Activated CD8-positive, alpha-beta T cell treated with anti-CD3 and anti-CD28 coated beads for 36 hours (primary cell): Measurements from ENCODE around the gene CALY. TPM values are rescaled to one million over a fixed set of nuclear protein-coding genes. Genes with fewer than 3 reads are reported as not detected.
A peak's percentile ranks its signal among the peaks of the same experiment; 100 is the strongest.

Source experiments
- ATAC-seq: fragments of 200-7000 bp; cut with Tn5 transposase; one replicate; pipeline ENCODE4 v1.10.0; 2021; ENCODE audit warnings: mild to moderate bottlenecking, moderate library complexity
- CTCF ChIA-PET: fragments of 350-600 bp; sonication (Branson Sonifier 250); formaldehyde crosslinking; loops from one replicate; lab custom pipeline; 2021; ENCODE audit warnings: antibody characterized with exemption; lab: Charles Lee
- POLR2A ChIA-PET: fragments of 350-600 bp; sonication (Branson Sonifier 250); formaldehyde crosslinking; loops from one replicate; lab custom pipeline; 2021; ENCODE audit warnings: antibody characterized with exemption; lab: Charles Lee
- DNase-seq: peaks from one replicate; pipeline ENCODE4 v3.0.0-alpha.2; 2020
- H3K27ac Mint-ChIP-seq: one replicate; pipeline ENCODE4 v1.8.0; 2021; ENCODE audit warnings: mild to moderate bottlenecking, mixed read lengths
- H3K27me3 Mint-ChIP-seq: one replicate; pipeline ENCODE4 v1.8.0; 2021; ENCODE audit warnings: mixed read lengths
- H3K36me3 Mint-ChIP-seq: one replicate; pipeline ENCODE4 v1.8.0; 2021; ENCODE audit warnings: low read depth, mixed read lengths
- H3K4me1 Mint-ChIP-seq: one replicate; pipeline ENCODE4 v1.8.0; 2021; ENCODE audit warnings: low read depth, mixed read lengths
- H3K4me3 Mint-ChIP-seq: one replicate; pipeline ENCODE4 v1.8.0; 2021; ENCODE audit warnings: mild to moderate bottlenecking, moderate library complexity, mixed read lengths
- H3K9me3 Mint-ChIP-seq: one replicate; pipeline ENCODE4 v1.8.0; 2021; ENCODE audit warnings: mixed read lengths
- intact Hi-C: fragments of 100-400 bp; cut with micrococcal nuclease; formaldehyde crosslinking; loops from one replicate; pipeline ENCODE4 v1.10.0; 2022
- total RNA-seq, 2 experiments: library from RNA; stranded (reverse); gene quantifications; one replicate each; pipeline ENCODE4 v1.2.3, GENCODE V29; 2021
- TF ChIP-seq, protein P1 (sequence below): fragments of 200-600 bp; IDR thresholded peaks from one replicate; pipeline ENCODE4 v1.8.0; 2022; ENCODE audit warnings: antibody characterized with exemption, mild to moderate bottlenecking

The CALY gene
- total RNA-seq, 2 experiments from 2014 or later: not detected

- peak; percentile 31 for ATAC-seq
- peaks cover 22% of the 10 kb centered on the region for H3K27me3 Mint-ChIP-seq
- no peak for DNase-seq
- H3K4me3 Mint-ChIP-seq: peak overlapping the region; percentile 56
- intact Hi-C loops: no loop called here
- TF ChIP-seq, protein P1, sequence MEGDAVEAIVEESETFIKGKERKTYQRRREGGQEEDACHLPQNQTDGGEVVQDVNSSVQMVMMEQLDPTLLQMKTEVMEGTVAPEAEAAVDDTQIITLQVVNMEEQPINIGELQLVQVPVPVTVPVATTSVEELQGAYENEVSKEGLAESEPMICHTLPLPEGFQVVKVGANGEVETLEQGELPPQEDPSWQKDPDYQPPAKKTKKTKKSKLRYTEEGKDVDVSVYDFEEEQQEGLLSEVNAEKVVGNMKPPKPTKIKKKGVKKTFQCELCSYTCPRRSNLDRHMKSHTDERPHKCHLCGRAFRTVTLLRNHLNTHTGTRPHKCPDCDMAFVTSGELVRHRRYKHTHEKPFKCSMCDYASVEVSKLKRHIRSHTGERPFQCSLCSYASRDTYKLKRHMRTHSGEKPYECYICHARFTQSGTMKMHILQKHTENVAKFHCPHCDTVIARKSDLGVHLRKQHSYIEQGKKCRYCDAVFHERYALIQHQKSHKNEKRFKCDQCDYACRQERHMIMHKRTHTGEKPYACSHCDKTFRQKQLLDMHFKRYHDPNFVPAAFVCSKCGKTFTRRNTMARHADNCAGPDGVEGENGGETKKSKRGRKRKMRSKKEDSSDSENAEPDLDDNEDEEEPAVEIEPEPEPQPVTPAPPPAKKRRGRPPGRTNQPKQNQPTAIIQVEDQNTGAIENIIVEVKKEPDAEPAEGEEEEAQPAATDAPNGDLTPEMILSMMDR: no peak
- no peaks in the 10 kb centered on the region for H3K9me3 Mint-ChIP-seq
- ChIA-PET POLR2A (interaction anchor here (0.9 to 2.0 kb wide), 3 partner anchors 13 to 22 kb away, joined by 3 to 6 read pairs (median 3); partner anchors contain the start of gene PRAP1), CTCF (interaction anchor here (1.4 kb wide), 1 partner anchor 20 kb away, joined by 4 read pairs; no protein-coding TSS in a partner anchor)
- peaks cover 9% of the 10 kb centered on the region for H3K4me1 Mint-ChIP-seq
- no peaks in the 10 kb centered on the region for H3K36me3 Mint-ChIP-seq
- H3K27ac Mint-ChIP-seq: no peak overlapping the region
Observed at GRCh38 chr10:133334503-133335245, 2.0 kb downstream of the CALY start.

- TF ChIP-seq, protein P1: no peak
- peaks cover 14% of the 10 kb centered on the region for H3K4me1 Mint-ChIP-seq
- no peak for ATAC-seq
- H3K27ac Mint-ChIP-seq: no peak overlapping the region
- no peaks in the 10 kb centered on the region for H3K36me3 Mint-ChIP-seq
- H3K9me3 Mint-ChIP-seq: no peaks in the 10 kb centered on the region
- intact Hi-C loops: no loop called here
- POLR2A ChIA-PET: interaction anchor here (0.6 to 1.5 kb wide), 2 partner anchors 9 to 26 kb away, joined by 3 to 4 read pairs; no protein-coding TSS in a partner anchor
- no peak overlapping the region for H3K4me3 Mint-ChIP-seq
- CTCF ChIA-PET: interaction anchor here (1.1 kb wide), 1 partner anchor 14 kb away, joined by 3 read pairs; no protein-coding TSS in a partner anchor
- H3K27me3 Mint-ChIP-seq: peaks cover 31% of the 10 kb centered on the region
- DNase-seq: no peak
Observed at GRCh38 chr10:133332936-133333699, 3.6 kb downstream of the CALY start.

DNA sequence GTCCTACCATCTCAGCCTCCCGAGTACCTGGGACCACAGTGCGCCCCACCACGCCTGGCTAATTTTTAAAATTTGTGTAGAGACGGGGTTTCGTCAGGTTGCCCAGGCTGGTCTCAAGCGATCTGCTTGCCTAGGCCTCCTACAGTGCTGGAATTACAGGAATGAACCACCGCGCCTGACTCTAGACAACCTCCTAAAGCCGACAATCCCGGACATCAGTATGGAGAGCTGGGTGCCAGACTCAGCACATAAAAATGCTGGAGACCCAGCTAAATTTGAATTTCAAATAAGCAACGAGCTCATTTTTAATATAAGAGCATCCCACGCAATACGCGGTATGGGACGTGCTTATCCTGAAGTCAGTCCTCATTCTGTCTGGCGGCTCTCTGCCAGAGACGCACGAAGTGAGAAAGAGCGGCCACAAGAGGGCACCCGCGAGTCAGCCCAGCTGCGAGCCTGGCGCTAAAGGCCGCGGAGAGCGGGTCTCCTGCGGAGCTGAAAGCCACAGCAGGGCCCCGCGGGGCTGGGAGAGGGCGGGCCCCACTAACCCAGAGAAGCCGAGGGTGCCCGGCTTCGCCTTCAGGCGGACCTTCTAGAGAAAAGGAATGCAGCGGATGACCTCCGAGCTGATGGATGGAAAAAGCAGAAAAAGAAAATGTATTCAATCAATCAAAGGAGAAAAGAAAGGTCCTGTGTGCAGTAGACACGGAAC, 7.0 kb downstream of the CALY start:
- Mint-ChIP-seq H3K27ac (no peak overlapping the region), H3K4me1 (peaks cover 15% of the 10 kb centered on the region), H3K9me3 (no peaks in the 10 kb centered on the region), H3K36me3 (no peaks in the 10 kb centered on the region), H3K4me3 (no peak overlapping the region), H3K27me3 (peaks cover 48% of the 10 kb centered on the region)
- peak; percentile 91 for DNase-seq
- intact Hi-C loops: loop anchor here (5.0 kb wide), 1 partner anchor 63 kb away; the partner anchor contains the start of gene MTG1
- POLR2A ChIA-PET: interaction anchor here (1.1 to 1.4 kb wide), 3 partner anchors 10 to 21 kb away, joined by 3 to 4 read pairs (median 3); partner anchors contain the start of genes TUBGCP2 and ZNF511
- CTCF ChIA-PET: interaction anchor here (0.6 to 4.1 kb wide), 51 partner anchors 10 to 286 kb away, joined by 3 to 37 read pairs (median 5); partner anchors contain the start of genes ECHS1, FUOM, MTG1 and PAOX
- peak; percentile 86 for ATAC-seq
- TF ChIP-seq, protein P1: peak; percentile 98

- ATAC-seq (no peak), DNase-seq (no peak)
- ChIA-PET CTCF (interaction anchor here (0.6 to 4.1 kb wide), 49 partner anchors 9 to 287 kb away, joined by 3 to 37 read pairs (median 5); partner anchors contain the start of genes ECHS1, FUOM, PAOX and PRAP1), POLR2A (interaction anchor here (1.1 to 1.4 kb wide), 3 partner anchors 10 to 20 kb away, joined by 3 to 4 read pairs (median 3); partner anchors contain the start of genes TUBGCP2 and ZNF511)
- H3K27me3 Mint-ChIP-seq: peaks cover 46% of the 10 kb centered on the region
- no peaks in the 10 kb centered on the region for H3K9me3 Mint-ChIP-seq
- H3K36me3 Mint-ChIP-seq: no peaks in the 10 kb centered on the region
- H3K27ac Mint-ChIP-seq: no peak overlapping the region
- peaks cover 13% of the 10 kb centered on the region for H3K4me1 Mint-ChIP-seq
- intact Hi-C loops: loop anchor here (5.0 kb wide), 1 partner anchor 64 kb away; the partner anchor contains the start of gene MTG1
- TF ChIP-seq, protein P1: no peak
- H3K4me3 Mint-ChIP-seq: no peak overlapping the region
Observed at GRCh38 chr10:133328358-133329343, 8.0 kb downstream of the CALY start.
